ES-I3 (cell line): ENCODE data around the gene USH2A.

Source experiments
- H3K36me3 ChIP-seq: 2 replicates; pipeline ENCODE4 v1.6.1; 2013; ENCODE audit warnings: mild to moderate bottlenecking, low read length, control low read depth, moderate library complexity; ENCODE audit not compliant: insufficient read depth
- H3K4me1 ChIP-seq: 2 replicates; pipeline ENCODE4 v1.6.1; 2013; ENCODE audit warnings: mild to moderate bottlenecking, control low read depth, low read length; ENCODE audit not compliant: insufficient read depth
- H3K9ac ChIP-seq: 2 replicates; pipeline ENCODE4 v1.6.1; 2013; ENCODE audit warnings: low read depth, mild to moderate bottlenecking, low read length, moderate library complexity
- H3K9me3 ChIP-seq: 2 replicates; pipeline ENCODE4 v1.6.1; 2013; ENCODE audit warnings: mild to moderate bottlenecking, low read length, moderate library complexity; ENCODE audit not compliant: control insufficient read depth, insufficient read depth

Gene USH2A

GRCh38 chr1:215970406-215970805, 452.8 kb downstream of the USH2A start:
- H3K4me1 ChIP-seq = 0 out of 2 replicates have a peak, but pooled peaks cover 15% of the 10 kb centered on the region
- H3K9me3 ChIP-seq = no peaks in the 10 kb centered on the region
- no peaks in the 10 kb centered on the region for H3K36me3 ChIP-seq
- H3K9ac ChIP-seq = no peak overlapping the region

- H3K9ac ChIP-seq = no peak overlapping the region
- H3K4me1 ChIP-seq = no peaks in the 10 kb centered on the region; the same call in 1 of the 2 replicates
- H3K36me3 ChIP-seq = no peaks in the 10 kb centered on the region
- no peaks in the 10 kb centered on the region for H3K9me3 ChIP-seq
Measured at GRCh38 chr1:215963621-215964020, 459.6 kb downstream of the USH2A start.

- Histone ChIP-seq H3K4me1 (no peaks in the 10 kb centered on the region; the same call in 1 of the 2 replicates), H3K36me3 (no peaks in the 10 kb centered on the region), H3K9ac (no peak overlapping the region), H3K9me3 (no peaks in the 10 kb centered on the region)
Measured at GRCh38 chr1:215963040-215963439, 460.2 kb downstream of the USH2A start.

- Histone ChIP-seq H3K4me1 (no peaks in the 10 kb centered on the region; the same call in 1 of the 2 replicates), H3K9ac (no peak overlapping the region), H3K9me3 (no peaks in the 10 kb centered on the region), H3K36me3 (no peaks in the 10 kb centered on the region)
Measured at GRCh38 chr1:215958841-215959240, 464.4 kb downstream of the USH2A start.

- no peaks in the 10 kb centered on the region; the same call in 1 of the 2 replicates for H3K4me1 ChIP-seq
- H3K36me3 ChIP-seq = no peaks in the 10 kb centered on the region
- no peaks in the 10 kb centered on the region for H3K9me3 ChIP-seq
- H3K9ac ChIP-seq = no peak overlapping the region
Measured at GRCh38 chr1:215957663-215958062, 465.6 kb downstream of the USH2A start.

GRCh38 chr1:215932558-215932957, 490.7 kb downstream of the USH2A start:
- Histone ChIP-seq H3K9ac (no peak overlapping the region), H3K4me1 (no peaks in the 10 kb centered on the region), H3K9me3 (no peaks in the 10 kb centered on the region), H3K36me3 (no peaks in the 10 kb centered on the region)

- Histone ChIP-seq H3K4me1 (no peaks in the 10 kb centered on the region), H3K36me3 (no peaks in the 10 kb centered on the region), H3K9me3 (no peaks in the 10 kb centered on the region), H3K9ac (no peak overlapping the region)
Measured at GRCh38 chr1:215926670-215927069, 496.6 kb downstream of the USH2A start.

GRCh38 chr1:215923129-215923824, 500.0 kb downstream of the USH2A start:
- Histone ChIP-seq H3K9me3 (no peaks in the 10 kb centered on the region), H3K4me1 (no peaks in the 10 kb centered on the region), H3K36me3 (no peaks in the 10 kb centered on the region), H3K9ac (no peak overlapping the region)

GRCh38 chr1:215911406-215911968, 511.8 kb downstream of the USH2A start:
- no peaks in the 10 kb centered on the region for H3K9me3 ChIP-seq
- H3K4me1 ChIP-seq = no peaks in the 10 kb centered on the region
- no peak overlapping the region for H3K9ac ChIP-seq
- no peaks in the 10 kb centered on the region for H3K36me3 ChIP-seq

GRCh38 chr1:215905493-215906115, 517.6 kb downstream of the USH2A start:
- Histone ChIP-seq H3K36me3 (no peaks in the 10 kb centered on the region), H3K9ac (no peak overlapping the region), H3K4me1 (no peaks in the 10 kb centered on the region), H3K9me3 (no peaks in the 10 kb centered on the region)

GRCh38 chr1:215900684-215901083, 522.6 kb downstream of the USH2A start:
- H3K36me3 ChIP-seq = no peaks in the 10 kb centered on the region
- H3K9ac ChIP-seq = no peak overlapping the region
- H3K9me3 ChIP-seq = no peaks in the 10 kb centered on the region
- H3K4me1 ChIP-seq = no peaks in the 10 kb centered on the region

GRCh38 chr1:215899901-215900300, 523.3 kb downstream of the USH2A start:
- no peaks in the 10 kb centered on the region for H3K4me1 ChIP-seq
- no peak overlapping the region for H3K9ac ChIP-seq
- H3K9me3 ChIP-seq = no peaks in the 10 kb centered on the region
- H3K36me3 ChIP-seq = no peaks in the 10 kb centered on the region

GRCh38 chr1:215895893-215896292, 527.4 kb downstream of the USH2A start:
- Histone ChIP-seq H3K9me3 (no peaks in the 10 kb centered on the region), H3K36me3 (no peaks in the 10 kb centered on the region), H3K9ac (no peak overlapping the region), H3K4me1 (no peaks in the 10 kb centered on the region)

GRCh38 chr1:215895276-215895675, 528.0 kb downstream of the USH2A start:
- H3K36me3 ChIP-seq = no peaks in the 10 kb centered on the region
- H3K9me3 ChIP-seq = no peaks in the 10 kb centered on the region
- no peak overlapping the region for H3K9ac ChIP-seq
- H3K4me1 ChIP-seq = no peaks in the 10 kb centered on the region

- Histone ChIP-seq H3K9me3 (no peaks in the 10 kb centered on the region), H3K36me3 (no peaks in the 10 kb centered on the region), H3K9ac (no peak overlapping the region), H3K4me1 (no peaks in the 10 kb centered on the region)
Measured at GRCh38 chr1:215894617-215895016, 528.6 kb downstream of the USH2A start.
